GM23338 (cell line): ENCODE results near the gene SESN3. TPM values are rescaled to one million over a fixed set of nuclear protein-coding genes. Genes with fewer than 3 reads are reported as not detected.

Experiments
- ATAC-seq: fragments of 200-7000 bp; cut with Tn5 transposase; 3 replicates; pipeline ENCODE4 v1.9.1; 2020
- DNase-seq: peaks from one replicate; pipeline ENCODE4 v3.0.0-alpha.2; 2015; ENCODE audit warnings: low spot score
- H2AFZ ChIP-seq: fragments of 200-600 bp; sonication (generic); 2 replicates; pipeline ENCODE4 v1.8.0; 2016; ENCODE audit warnings: antibody characterized with exemption, mild to moderate bottlenecking, moderate library complexity
- H3F3A ChIP-seq: fragments of 200-600 bp; sonication (generic); replicated peaks from 2 replicates; pipeline ENCODE4 v1.8.0; 2017; ENCODE audit warnings: antibody characterized with exemption, mixed run types, low read depth
- H3K27ac ChIP-seq: fragments of 200-600 bp; sonication (generic); 2 replicates; pipeline ENCODE4 v1.6.1; 2016; ENCODE audit warnings: low read depth
- H3K27me3 ChIP-seq: fragments of 200-600 bp; sonication (generic); 2 replicates; pipeline ENCODE4 v1.8.0; 2016; ENCODE audit warnings: mild to moderate bottlenecking, mixed run types, moderate library complexity; ENCODE audit not compliant: insufficient read depth
- H3K36me3 ChIP-seq: fragments of 200-600 bp; sonication (generic); 2 replicates; pipeline ENCODE4 v1.8.0; 2016; ENCODE audit warnings: mild to moderate bottlenecking; ENCODE audit not compliant: insufficient read depth
- H3K4me1 ChIP-seq: fragments of 200-600 bp; sonication (generic); 2 replicates; pipeline ENCODE4 v1.8.0; 2016; ENCODE audit warnings: mild to moderate bottlenecking, moderate library complexity; ENCODE audit not compliant: insufficient read depth
- H3K4me2 ChIP-seq: fragments of 200-600 bp; sonication (generic); 2 replicates; pipeline ENCODE4 v1.7.1; 2017; ENCODE audit warnings: mixed run types
- H3K4me3 ChIP-seq: fragments of 200-600 bp; sonication (generic); 2 replicates; pipeline ENCODE4 v1.6.1; 2016; ENCODE audit warnings: mixed run types
- H3K79me2 ChIP-seq: fragments of 200-600 bp; sonication (generic); replicated peaks from 2 replicates; pipeline ENCODE4 v1.8.0; 2017; ENCODE audit warnings: mild to moderate bottlenecking; ENCODE audit not compliant: insufficient read depth
- H3K9me2 ChIP-seq: fragments of 200-600 bp; sonication (generic); 2 replicates; pipeline ENCODE4 v1.8.0; 2017; ENCODE audit not compliant: insufficient read depth
- H4K20me1 ChIP-seq: fragments of 200-600 bp; sonication (generic); replicated peaks from 2 replicates; pipeline ENCODE4 v1.8.0; 2017; ENCODE audit warnings: mild to moderate bottlenecking; ENCODE audit not compliant: insufficient read depth
- H3K27ac Mint-ChIP-seq: 2 replicates; pipeline ENCODE4 v1.8.0; 2020; ENCODE audit warnings: inconsistent platforms, mild to moderate bottlenecking, moderate library complexity, mixed read lengths
- H3K27me3 Mint-ChIP-seq: 3 replicates; pipeline ENCODE4 v1.8.0; 2022; ENCODE audit warnings: low read depth, mild to moderate bottlenecking, moderate library complexity, mixed read lengths, inconsistent platforms; ENCODE audit not compliant: insufficient read depth, poor library complexity
- H3K36me3 Mint-ChIP-seq: 3 replicates; pipeline ENCODE4 v1.8.0; 2021; ENCODE audit warnings: low read depth, mild to moderate bottlenecking, inconsistent platforms, moderate library complexity, mixed read lengths
- H3K4me1 Mint-ChIP-seq: 3 replicates; pipeline ENCODE4 v1.8.0; 2020; ENCODE audit warnings: mild to moderate bottlenecking, inconsistent platforms, mixed read lengths
- H3K4me3 Mint-ChIP-seq: 3 replicates; pipeline ENCODE4 v1.8.0; 2021; ENCODE audit warnings: moderate library complexity, mild to moderate bottlenecking, inconsistent platforms, mixed read lengths
- H3K9me3 Mint-ChIP-seq: 3 replicates; pipeline ENCODE4 v1.8.0; 2020; ENCODE audit warnings: moderate library complexity, mild to moderate bottlenecking, inconsistent platforms, mixed read lengths
- CREB1 ChIP-seq: fragments of 250-450 bp; sonication (Bioruptor Pico); IDR thresholded peaks from 2 replicates; pipeline ENCODE4 v1.5.0; 2020; ENCODE audit warnings: low read depth, mild to moderate bottlenecking, moderate library complexity
- ETS1 ChIP-seq: IDR thresholded peaks from 2 replicates; pipeline ENCODE4 v1.6.1; 2016; ENCODE audit warnings: antibody characterized with exemption
- EZH2 ChIP-seq: fragments of 200-600 bp; sonication (generic); IDR thresholded peaks from one replicate; pipeline ENCODE4 v1.8.0; 2017; ENCODE audit warnings: antibody characterized with exemption, mild to moderate bottlenecking, low read depth; ENCODE audit not compliant: unreplicated experiment
- EZH2phosphoT487 ChIP-seq: fragments of 200-600 bp; sonication (generic); IDR thresholded peaks from one replicate; pipeline ENCODE4 v1.8.1; 2018; ENCODE audit warnings: antibody characterized with exemption; ENCODE audit not compliant: unreplicated experiment
- NANOG ChIP-seq: IDR thresholded peaks from 2 replicates; pipeline ENCODE4 v1.6.1; 2016; ENCODE audit warnings: antibody characterized with exemption, borderline replicate concordance
- POLR2AphosphoS5 ChIP-seq: IDR thresholded peaks from 2 replicates; pipeline ENCODE4 v1.6.1; 2016; ENCODE audit warnings: antibody characterized with exemption, low read depth
- REST ChIP-seq: IDR thresholded peaks from one replicate; pipeline ENCODE4 v1.6.1; 2018; ENCODE audit warnings: antibody characterized with exemption; ENCODE audit not compliant: unreplicated experiment
- STAT1 ChIP-seq: IDR thresholded peaks from one replicate; pipeline ENCODE4 v1.6.1; 2016; ENCODE audit warnings: antibody characterized with exemption; ENCODE audit not compliant: unreplicated experiment
- ZNF114 ChIP-seq: fragments of 250-450 bp; sonication (Bioruptor Pico); IDR thresholded peaks from 2 replicates; pipeline ENCODE4 v1.5.0; 2020; ENCODE audit warnings: mild to moderate bottlenecking, moderate library complexity
- ZNF331 ChIP-seq: fragments of 250-450 bp; sonication (Bioruptor Pico); IDR thresholded peaks from 2 replicates; pipeline ENCODE4 v1.5.0; 2020; ENCODE audit warnings: low read depth, mild to moderate bottlenecking, moderate library complexity
- ZNF462 ChIP-seq: fragments of 250-450 bp; sonication (Bioruptor Pico); IDR thresholded peaks from 2 replicates; pipeline ENCODE4 v1.5.0; 2020; ENCODE audit warnings: mild to moderate bottlenecking, moderate library complexity
- polyA plus RNA-seq: library from polyadenylated mRNA; unstranded; fragments of >200 nt; fragmentation: Nextera tagmentation; extraction: Ambion mirVana; gene quantifications from 2 replicates; pipeline ENCODE4 v1.2.1, GENCODE V29; 2016
- total RNA-seq: library from RNA; depleted of rRNA; stranded (reverse); fragments of >200 nt; shearing (Covaris generic); gene quantifications from 2 replicates; pipeline ENCODE4 v1.2.3, GENCODE V29; 2014

SESN3 gene
- total and polyA plus RNA-seq, 2 experiments from 2014 or later: 5.5 to 30.5 TPM

GRCh38 chr11:95195831-95196230 lies 35.2 kb downstream of the SESN3 start:
- Histone ChIP-seq H3K9me2 (no peaks in the 10 kb centered on the region), H3K4me3 (no peak overlapping the region), H3K4me1 (no peaks in the 10 kb centered on the region), H4K20me1 (no peaks in the 10 kb centered on the region), H3K36me3 (no peaks in the 10 kb centered on the region), H3K27ac (no peak overlapping the region), H3K4me2 (no peak overlapping the region), H3K79me2 (peaks cover 9% of the 10 kb centered on the region; the same call in 1 of the 2 replicates), H3K27me3 (no peaks in the 10 kb centered on the region), H2AFZ (no peak overlapping the region), H3F3A (no peaks in the 10 kb centered on the region)
- Mint-ChIP-seq H3K4me3 (no peak overlapping the region), H3K27ac (no peak overlapping the region), H3K9me3 (no peaks in the 10 kb centered on the region), H3K36me3 (no peaks in the 10 kb centered on the region), H3K4me1 (peaks cover 12% of the 10 kb centered on the region), H3K27me3 (no peaks in the 10 kb centered on the region)
- no peak for ATAC-seq
- no peak for DNase-seq
- TF ChIP-seq STAT1 (no peak), CREB1 (no peak), EZH2phosphoT487 (no peak), POLR2AphosphoS5 (no peak), ZNF462 (CRISPR knock-in tag) (no peak), ZNF331 (CRISPR knock-in tag) (no peak), ETS1 (no peak), EZH2 (no peak), NANOG (no peak), ZNF114 (no peak), REST (no peak)
